Activated gamma-delta T cell treated with Interleukin-2 at 50 U/mL for 16 hours (primary cell): ENCODE measurements around the gene GALNTL6.
"Not testable (repeated sequence)": the region's sequence is repeated elsewhere in the genome, so short reads cannot be mapped to it uniquely, and the experiment has no call there.

Source experiments
- DNase-seq: peaks from one replicate; pipeline ENCODE4 v3.0.0-alpha.2; 2020

The GALNTL6 gene

DNA sequence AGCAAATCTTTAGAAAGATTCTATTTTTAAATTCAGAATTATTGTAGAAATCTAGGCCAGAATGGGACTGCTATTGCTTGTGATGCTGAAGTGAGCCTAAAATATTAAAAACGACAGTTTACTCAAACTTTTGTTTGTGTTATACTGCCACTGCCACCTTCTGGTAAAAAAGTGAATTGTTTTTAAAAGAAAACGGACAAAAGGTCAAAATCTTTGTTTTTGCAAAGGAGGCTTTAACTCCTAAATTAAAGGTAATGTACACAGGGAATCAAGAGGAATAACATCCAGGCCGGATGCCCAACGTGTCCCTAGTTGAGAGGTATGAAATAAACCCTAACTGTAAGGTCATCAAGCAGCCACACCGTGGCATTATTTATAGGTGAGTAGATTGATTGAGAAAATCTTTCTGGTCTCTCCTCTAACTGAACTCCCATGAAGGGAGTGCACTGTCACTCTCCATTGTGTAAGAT is 1017.1 kb downstream of the GALNTL6 start:
- no peak for DNase-seq

- no peak for DNase-seq
Observed at GRCh38 chr4:172836661-172837060, 1023.5 kb downstream of the GALNTL6 start.

DNA sequence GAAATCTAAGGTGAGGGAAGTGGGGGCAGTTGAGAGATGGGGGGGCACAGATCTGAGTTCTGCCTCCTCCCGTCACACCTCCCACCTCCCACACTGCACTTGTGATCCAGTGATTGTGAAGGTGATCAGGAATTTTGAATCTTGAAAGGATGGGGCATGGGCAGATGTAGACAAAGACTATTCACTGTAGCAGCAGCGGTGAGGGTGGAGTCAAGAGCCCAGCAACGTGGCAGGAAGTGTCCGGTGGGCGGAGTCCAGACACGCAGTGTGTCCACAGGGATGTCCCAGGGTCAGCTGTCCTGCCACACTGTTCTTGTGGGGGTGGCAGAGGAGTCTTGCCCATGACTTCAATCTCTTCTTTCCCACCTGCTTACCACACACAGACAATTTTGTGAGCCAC is 1024.9 kb downstream of the GALNTL6 start:
- DNase-seq: no peak

GRCh38 chr4:172838943-172839342 is 1025.7 kb downstream of the GALNTL6 start:
- DNase-seq: no peak

DNA sequence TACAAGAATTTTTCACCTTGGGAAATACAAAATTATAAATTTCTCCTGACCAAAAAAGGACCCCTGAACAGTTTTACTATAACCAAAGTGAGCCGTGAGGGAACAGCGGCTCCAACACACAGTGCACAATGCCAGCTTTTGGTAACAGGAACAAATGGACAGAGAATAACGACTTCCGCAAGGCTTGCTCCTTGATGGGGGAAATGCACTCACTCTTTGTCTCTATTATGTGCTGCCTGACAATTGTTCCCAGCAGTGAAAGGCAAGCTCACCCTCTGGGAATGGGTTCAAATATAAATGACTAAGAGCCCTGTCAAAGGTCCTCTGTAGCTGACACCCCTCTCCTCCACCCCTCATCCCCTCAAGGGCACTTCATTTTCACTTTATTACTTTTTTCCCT is 1029.6 kb downstream of the GALNTL6 start:
- DNase-seq: no peak

- DNase-seq: no peak
Observed at GRCh38 chr4:172843192-172843591, 1030.0 kb downstream of the GALNTL6 start.

DNA sequence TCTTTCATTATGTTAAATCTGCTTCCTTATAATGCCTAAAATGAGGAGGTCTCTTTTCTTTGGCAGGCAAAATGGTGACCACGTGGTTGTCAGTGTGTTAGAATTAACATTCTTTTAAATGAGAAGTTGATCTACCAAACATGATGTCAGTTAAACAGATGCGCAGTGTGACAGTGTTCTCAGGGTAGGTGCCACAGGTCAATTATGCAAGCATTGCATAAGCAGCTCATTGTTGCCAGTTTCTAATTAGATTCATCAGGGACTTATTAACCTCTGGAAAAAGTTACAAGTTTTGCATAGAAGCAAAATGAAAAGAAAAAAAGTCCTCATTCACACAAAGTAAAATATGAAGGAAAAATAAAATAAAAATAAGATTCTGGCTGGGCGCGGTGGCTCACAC is 1031.4 kb downstream of the GALNTL6 start:
- no peak for DNase-seq

GRCh38 chr4:172845281-172845680 is 1032.1 kb downstream of the GALNTL6 start:
- no peak for DNase-seq

DNA sequence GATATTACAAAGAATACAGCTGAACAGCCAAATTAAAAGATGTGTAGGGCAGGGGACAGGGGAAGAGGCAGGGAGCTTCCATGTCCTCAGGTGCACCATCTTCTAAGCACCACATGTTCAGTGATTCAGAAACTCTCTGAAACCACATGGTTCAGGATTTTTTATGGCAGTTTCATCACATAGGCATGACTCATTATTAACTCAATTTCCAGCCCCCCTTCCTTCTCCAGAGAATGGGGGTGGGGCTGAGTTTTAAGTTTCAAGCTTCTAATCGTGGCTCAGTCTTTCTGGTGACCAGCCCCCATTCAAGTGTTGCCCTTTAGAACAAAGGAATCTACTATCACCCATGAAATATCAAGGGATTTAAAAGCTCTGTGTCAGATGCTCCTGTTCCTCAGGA is 1037.6 kb downstream of the GALNTL6 start:
- no peak for DNase-seq

DNA sequence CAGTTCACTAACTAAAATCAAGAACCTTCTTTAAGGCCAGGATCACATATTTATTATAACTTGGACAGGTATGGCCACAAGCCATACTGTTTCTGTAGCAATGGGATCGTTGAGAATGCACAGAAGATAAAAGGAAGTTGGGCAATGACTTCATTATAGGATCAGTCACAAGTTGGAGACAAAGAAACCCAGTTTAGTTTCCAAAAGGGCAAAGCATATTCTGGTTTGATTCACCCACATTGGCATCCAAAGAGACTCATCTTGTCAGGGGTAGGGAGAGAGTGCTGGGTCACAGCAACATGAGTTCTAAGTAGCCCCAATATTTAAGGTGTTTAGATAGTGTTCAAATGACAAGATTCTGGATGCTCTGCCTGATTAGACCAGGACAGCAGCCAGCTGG is 1038.3 kb downstream of the GALNTL6 start:
- DNase-seq: no peak

GRCh38 chr4:172857026-172857425 is 1043.8 kb downstream of the GALNTL6 start:
- DNase-seq: no peak

GRCh38 chr4:172858731-172859230 is 1045.6 kb downstream of the GALNTL6 start:
- DNase-seq: no peak

DNA sequence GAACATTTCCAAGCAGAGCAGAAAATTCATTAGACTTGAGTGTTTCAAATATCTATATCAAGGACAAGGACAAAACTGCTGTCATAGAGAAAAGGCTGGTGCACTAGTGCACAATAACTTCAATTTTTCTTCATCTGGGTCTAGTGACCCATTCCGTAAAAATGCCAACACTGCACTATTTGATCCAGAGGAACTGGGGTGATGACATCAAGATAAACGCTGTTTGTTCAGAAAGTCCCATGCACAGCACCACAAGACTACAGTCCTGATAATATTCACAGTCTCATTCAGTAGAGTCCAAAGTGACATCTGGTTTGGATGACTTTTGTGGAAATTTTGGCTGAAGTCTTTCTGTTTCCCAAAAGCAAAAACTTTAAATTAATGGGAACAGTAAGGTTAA is 1051.9 kb downstream of the GALNTL6 start:
- DNase-seq: no peak

GRCh38 chr4:172865531-172866127 is 1052.4 kb downstream of the GALNTL6 start:
- DNase-seq: no peak

DNA sequence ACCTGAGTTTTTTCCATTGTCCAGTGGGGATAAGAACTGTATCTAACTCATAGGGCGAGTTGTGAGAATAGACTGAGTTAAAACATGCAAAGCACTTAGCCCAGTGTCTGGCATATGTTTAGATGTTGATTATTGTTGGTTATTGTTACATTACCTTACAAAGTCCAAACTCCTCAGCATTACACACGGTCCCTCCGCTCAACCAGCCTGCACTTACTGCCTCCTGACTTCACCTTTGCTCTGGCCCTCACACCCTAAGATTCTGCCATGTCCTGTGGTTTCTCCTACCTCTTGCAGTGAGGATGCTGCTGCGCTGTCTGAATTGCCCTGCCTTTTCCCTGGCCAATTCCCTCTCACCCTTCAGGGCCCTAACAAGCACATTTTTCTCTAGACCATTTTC is 1053.2 kb downstream of the GALNTL6 start:
- DNase-seq: no peak

GRCh38 chr4:172867835-172868234 is 1054.6 kb downstream of the GALNTL6 start:
- no peak for DNase-seq

GRCh38 chr4:172868271-172868670 is 1055.1 kb downstream of the GALNTL6 start:
- no peak for DNase-seq

GRCh38 chr4:172869621-172870268 is 1056.5 kb downstream of the GALNTL6 start:
- no peak for DNase-seq

DNA sequence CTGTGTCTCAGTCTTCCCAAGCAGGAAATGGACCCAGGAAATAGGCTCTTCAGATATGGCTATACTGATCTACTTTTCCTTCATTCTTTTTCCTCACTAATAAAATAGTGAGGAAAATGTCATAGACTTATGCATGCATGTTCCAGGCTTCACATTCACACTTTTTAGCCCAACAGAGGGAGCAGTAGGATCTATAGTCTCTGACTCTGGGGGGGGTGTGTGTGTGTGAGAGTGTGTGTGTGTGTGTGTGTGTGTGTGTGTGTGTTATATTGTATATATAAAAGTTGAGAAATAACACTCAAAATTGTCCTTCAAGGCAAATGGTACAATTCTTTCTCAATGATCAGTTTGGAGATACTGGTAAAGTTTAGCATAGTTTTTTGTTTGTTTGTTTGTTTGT is 1058.2 kb downstream of the GALNTL6 start:
- no peak for DNase-seq

DNA sequence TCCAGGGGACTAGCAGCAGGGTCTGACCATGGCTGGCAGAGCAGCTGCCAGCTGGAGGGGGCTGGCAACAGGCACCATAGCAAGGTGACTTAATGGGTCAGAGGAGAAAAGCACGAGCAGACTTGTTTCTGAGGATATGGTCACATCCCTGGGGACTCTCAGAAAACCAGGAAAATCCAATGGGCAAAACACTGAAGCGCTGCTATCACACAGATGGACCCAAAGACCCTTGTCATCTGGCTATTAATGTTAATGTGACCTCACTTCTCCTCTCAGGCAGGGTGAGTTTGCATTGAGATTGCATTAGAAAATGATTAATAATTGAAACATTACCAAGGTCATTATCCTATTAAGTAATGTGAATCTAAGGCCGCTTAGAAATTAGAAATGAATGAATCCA is 1061.7 kb downstream of the GALNTL6 start:
- DNase-seq: no peak

DNA sequence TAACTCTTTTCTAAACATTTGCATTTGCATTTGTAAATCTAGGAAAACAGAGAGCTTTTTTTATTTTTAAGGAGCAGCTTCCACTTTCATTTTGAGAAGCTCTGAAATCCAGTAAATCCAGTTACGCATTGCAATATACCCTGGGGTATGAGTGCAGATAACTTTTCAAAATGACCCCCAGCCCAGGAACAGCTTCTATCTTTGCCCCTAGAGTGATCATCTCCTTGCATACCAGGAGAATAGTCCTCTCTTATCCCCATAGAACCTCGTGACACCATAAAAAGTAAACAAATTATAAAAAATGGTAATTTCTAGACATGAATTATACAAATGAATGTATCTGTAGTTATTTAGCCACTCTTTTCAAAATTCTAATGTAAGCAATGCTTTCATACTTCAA is 1063.2 kb downstream of the GALNTL6 start:
- no peak for DNase-seq

GRCh38 chr4:172881645-172882044 is 1068.4 kb downstream of the GALNTL6 start:
- DNase-seq: no peak

GRCh38 chr4:172887358-172887757 is 1074.2 kb downstream of the GALNTL6 start:
- DNase-seq: not testable (repeated sequence)

DNA sequence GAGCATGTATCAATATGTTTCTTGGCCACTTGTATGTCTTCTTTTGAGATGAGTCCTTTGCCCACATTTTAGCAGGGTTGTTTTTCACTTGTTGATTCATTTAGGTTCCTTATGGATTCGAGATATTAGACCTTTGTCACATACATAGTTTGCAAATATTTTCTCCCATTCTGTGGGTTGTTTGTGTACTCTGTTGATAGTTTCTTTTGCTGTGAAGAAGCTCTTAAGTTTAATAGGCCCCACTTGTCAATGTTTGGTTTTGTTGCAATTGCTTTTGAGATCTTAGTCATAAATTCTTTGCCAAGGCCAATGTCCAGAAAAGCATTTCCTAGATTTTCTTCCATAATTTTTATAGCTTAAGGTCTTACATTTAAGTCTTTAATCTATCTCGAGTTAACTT is 1074.8 kb downstream of the GALNTL6 start:
- no peak for DNase-seq

GRCh38 chr4:172892300-172892699 is 1079.1 kb downstream of the GALNTL6 start:
- no peak for DNase-seq
